ENCODE measurements around the gene LRP11.

Gene LRP11

GRCh38 chr6:149859938-149860337 lies 4.2 kb downstream of the LRP11 start:
- H3K4me1 ChIP-seq (ENCODE audit: insufficient read depth, low read length, poor library complexity, severe bottlenecking), result peaks cover 49% of the 10 kb centered on the region
- peaks cover 28% of the 10 kb centered on the region for H3K79me2 ChIP-seq (ENCODE audit: insufficient read depth, low read length)
- no peak overlapping the region for H3K9ac ChIP-seq (ENCODE audit: low read depth, low read length, poor library complexity, severe bottlenecking)
- no peak overlapping the region for H2AFZ ChIP-seq (ENCODE audit: low read length)
- H3K4me3 ChIP-seq (ENCODE audit: low read length, poor library complexity, severe bottlenecking), result no peak overlapping the region
- H3K9me3 ChIP-seq (ENCODE audit: insufficient read depth, low read depth, low read length), result no peaks in the 10 kb centered on the region
- H4K20me1 ChIP-seq (ENCODE audit: insufficient read depth, low read length, poor library complexity, severe bottlenecking), result peaks cover 4% of the 10 kb centered on the region
- H3K9me2 ChIP-seq (replicated peaks; ENCODE audit: low read depth, low read length), result no peaks in the 10 kb centered on the region
- no peak overlapping the region for H3K4me2 ChIP-seq (ENCODE audit: low read depth, low read length, poor library complexity, severe bottlenecking)
- TF ChIP-seq, protein P1, sequence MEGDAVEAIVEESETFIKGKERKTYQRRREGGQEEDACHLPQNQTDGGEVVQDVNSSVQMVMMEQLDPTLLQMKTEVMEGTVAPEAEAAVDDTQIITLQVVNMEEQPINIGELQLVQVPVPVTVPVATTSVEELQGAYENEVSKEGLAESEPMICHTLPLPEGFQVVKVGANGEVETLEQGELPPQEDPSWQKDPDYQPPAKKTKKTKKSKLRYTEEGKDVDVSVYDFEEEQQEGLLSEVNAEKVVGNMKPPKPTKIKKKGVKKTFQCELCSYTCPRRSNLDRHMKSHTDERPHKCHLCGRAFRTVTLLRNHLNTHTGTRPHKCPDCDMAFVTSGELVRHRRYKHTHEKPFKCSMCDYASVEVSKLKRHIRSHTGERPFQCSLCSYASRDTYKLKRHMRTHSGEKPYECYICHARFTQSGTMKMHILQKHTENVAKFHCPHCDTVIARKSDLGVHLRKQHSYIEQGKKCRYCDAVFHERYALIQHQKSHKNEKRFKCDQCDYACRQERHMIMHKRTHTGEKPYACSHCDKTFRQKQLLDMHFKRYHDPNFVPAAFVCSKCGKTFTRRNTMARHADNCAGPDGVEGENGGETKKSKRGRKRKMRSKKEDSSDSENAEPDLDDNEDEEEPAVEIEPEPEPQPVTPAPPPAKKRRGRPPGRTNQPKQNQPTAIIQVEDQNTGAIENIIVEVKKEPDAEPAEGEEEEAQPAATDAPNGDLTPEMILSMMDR (conservative IDR thresholded peaks at IDR 0.05; ENCODE audit: low read length), result no peak
- TF ChIP-seq EZH2phosphoT487 (IDR thresholded peaks at IDR 0.05; ENCODE audit: borderline replicate concordance), result no peak
- H3K27me3 ChIP-seq (ENCODE audit: insufficient read depth, low read length, poor library complexity, severe bottlenecking), result no peaks in the 10 kb centered on the region
- H3K36me3 ChIP-seq (ENCODE audit: insufficient read depth, low read length), result no peaks in the 10 kb centered on the region
- H3F3A ChIP-seq (ENCODE audit: low read depth), result no peaks in the 10 kb centered on the region

GRCh38 chr6:149859368-149859767 lies 4.8 kb downstream of the LRP11 start:
- Histone ChIP-seq H3K4me2 (ENCODE audit: low read depth, low read length, poor library complexity, severe bottlenecking) (no peak overlapping the region), H3K79me2 (ENCODE audit: insufficient read depth, low read length) (peaks cover 28% of the 10 kb centered on the region), H3K4me1 (ENCODE audit: insufficient read depth, low read length, poor library complexity, severe bottlenecking) (peaks cover 47% of the 10 kb centered on the region), H3K27me3 (ENCODE audit: insufficient read depth, low read length, poor library complexity, severe bottlenecking) (no peaks in the 10 kb centered on the region), H3K36me3 (ENCODE audit: insufficient read depth, low read length) (no peaks in the 10 kb centered on the region), H3K9me3 (ENCODE audit: insufficient read depth, low read depth, low read length) (no peaks in the 10 kb centered on the region), H3K9ac (ENCODE audit: low read depth, low read length, poor library complexity, severe bottlenecking) (no peak overlapping the region), H2AFZ (ENCODE audit: low read length) (no peak overlapping the region), H3F3A (ENCODE audit: low read depth) (no peaks in the 10 kb centered on the region), H4K20me1 (ENCODE audit: insufficient read depth, low read length, poor library complexity, severe bottlenecking) (peaks cover 4% of the 10 kb centered on the region), H3K9me2 (replicated peaks; ENCODE audit: low read depth, low read length) (no peaks in the 10 kb centered on the region), H3K4me3 (ENCODE audit: low read length, poor library complexity, severe bottlenecking) (no peak overlapping the region)
- no peak for TF ChIP-seq EZH2phosphoT487 (IDR thresholded peaks at IDR 0.05; ENCODE audit: borderline replicate concordance)
- TF ChIP-seq, protein P1 (conservative IDR thresholded peaks at IDR 0.05; ENCODE audit: low read length), result no peak

DNA sequence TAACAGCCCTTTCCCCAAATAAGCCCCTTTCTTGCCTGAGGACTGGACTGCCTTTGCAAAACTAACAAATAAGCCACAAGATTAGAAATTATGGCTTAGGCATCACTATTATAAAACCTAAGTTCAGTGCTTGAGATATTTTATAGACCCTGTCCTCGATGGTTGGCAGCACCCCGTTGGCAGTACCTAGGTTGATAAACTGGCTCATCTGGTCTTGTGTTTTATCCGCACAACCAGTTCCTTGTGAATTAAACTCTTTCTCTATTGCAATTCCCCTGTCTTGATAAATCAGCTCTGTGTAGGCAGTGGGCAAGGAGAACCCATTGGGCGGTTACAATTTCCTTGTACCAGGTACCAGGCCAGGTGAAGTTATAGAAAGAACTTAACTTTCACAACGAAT lies 6.6 kb downstream of the LRP11 start:
- H3K36me3 ChIP-seq (ENCODE audit: insufficient read depth, low read length), result no peaks in the 10 kb centered on the region
- H3K9me2 ChIP-seq (replicated peaks; ENCODE audit: low read depth, low read length), result no peaks in the 10 kb centered on the region
- peaks cover 4% of the 10 kb centered on the region for H4K20me1 ChIP-seq (ENCODE audit: insufficient read depth, low read length, poor library complexity, severe bottlenecking)
- peaks cover 23% of the 10 kb centered on the region for H3K79me2 ChIP-seq (ENCODE audit: insufficient read depth, low read length)
- peaks cover 44% of the 10 kb centered on the region for H3K4me1 ChIP-seq (ENCODE audit: insufficient read depth, low read length, poor library complexity, severe bottlenecking)
- H3K27me3 ChIP-seq (ENCODE audit: insufficient read depth, low read length, poor library complexity, severe bottlenecking), result no peaks in the 10 kb centered on the region
- H3K9me3 ChIP-seq (ENCODE audit: insufficient read depth, low read depth, low read length), result no peaks in the 10 kb centered on the region
- H3K9ac ChIP-seq (ENCODE audit: low read depth, low read length, poor library complexity, severe bottlenecking), result no peak overlapping the region
- no peak for TF ChIP-seq EZH2phosphoT487 (IDR thresholded peaks at IDR 0.05; ENCODE audit: borderline replicate concordance)
- TF ChIP-seq, protein P1 (conservative IDR thresholded peaks at IDR 0.05; ENCODE audit: low read length), result no peak
- H3F3A ChIP-seq (ENCODE audit: low read depth), result no peaks in the 10 kb centered on the region
- H3K4me2 ChIP-seq (ENCODE audit: low read depth, low read length, poor library complexity, severe bottlenecking), result no peak overlapping the region
- no peak overlapping the region for H3K4me3 ChIP-seq (ENCODE audit: low read length, poor library complexity, severe bottlenecking)
- no peak overlapping the region for H2AFZ ChIP-seq (ENCODE audit: low read length)
